OCI-M2 (cell line): ENCODE data around the gene YPEL4.
A peak's percentile ranks its signal among the peaks of the same experiment; 100 is the strongest.
"Not testable (repeated sequence)": the region's sequence is repeated elsewhere in the genome, so short reads cannot be mapped to it uniquely, and the experiment has no call there.

Source experiments
- DNase-seq: peaks from one replicate; lab custom pipeline; 2025; ENCODE audit not compliant: unreplicated experiment; lab: John Stamatoyannopoulos, UW

YPEL4 gene, protein sequence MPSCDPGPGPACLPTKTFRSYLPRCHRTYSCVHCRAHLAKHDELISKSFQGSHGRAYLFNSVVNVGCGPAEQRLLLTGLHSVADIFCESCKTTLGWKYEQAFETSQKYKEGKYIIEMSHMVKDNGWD

GRCh38 chr11:57649826-57650738 is at the start of gene YPEL4:
Gene YPEL4, minus strand, starts transcription at chr11:57649912. Its CDS starts 2,805 bp downstream, at chr11:57647107.
- DNase-seq = no peak

GRCh38 chr11:57698843-57699365 is 49.2 kb upstream of the YPEL4 start:
- no peak for DNase-seq

GRCh38 chr11:57690474-57690873 is 40.8 kb upstream of the YPEL4 start:
- DNase-seq = not testable (repeated sequence)

DNA sequence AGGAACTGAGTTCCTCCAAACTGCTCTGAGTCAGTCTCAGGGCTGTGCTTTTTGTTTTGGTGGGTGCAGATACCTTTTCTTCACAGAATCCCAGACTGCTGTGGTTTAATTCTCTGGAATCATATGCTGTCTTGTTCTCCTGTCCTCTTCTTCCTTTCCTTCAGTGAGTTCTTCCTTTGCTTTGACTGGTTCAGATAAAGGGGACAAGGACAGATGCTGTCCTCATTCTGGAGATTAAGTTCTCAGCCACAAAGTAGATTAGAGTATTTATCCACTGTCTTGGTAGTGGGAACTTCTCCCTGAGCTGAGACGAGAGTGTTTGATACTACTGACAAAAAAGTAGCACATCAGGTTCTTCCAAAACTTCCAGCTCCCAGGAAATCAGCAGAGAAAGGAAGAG is 31.5 kb upstream of the YPEL4 start:
- no peak for DNase-seq

DNA sequence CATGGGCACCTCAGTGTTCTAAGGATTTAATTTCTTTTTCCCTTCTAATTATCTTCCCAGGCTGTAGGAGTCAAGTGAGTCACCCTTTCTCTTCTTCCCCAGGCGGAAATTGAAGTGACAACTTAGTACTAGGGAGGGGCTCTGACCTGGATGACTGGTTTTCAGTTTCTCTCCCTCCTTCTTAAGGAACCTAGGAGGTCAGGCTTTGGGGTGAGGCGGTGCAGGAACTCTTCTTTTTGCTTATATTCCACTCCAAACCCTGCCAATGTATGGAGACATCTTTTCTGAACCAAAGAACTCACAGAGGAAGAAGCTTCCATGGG is 30.8 kb upstream of the YPEL4 start:
- DNase-seq = no peak

- DNase-seq = no peak
Measured at GRCh38 chr11:57679396-57679795, 29.7 kb upstream of the YPEL4 start.

GRCh38 chr11:57675176-57675941 is 25.6 kb upstream of the YPEL4 start:
- no peak for DNase-seq

- no peak for DNase-seq
Measured at GRCh38 chr11:57674251-57674650, 24.5 kb upstream of the YPEL4 start.

GRCh38 chr11:57668434-57668782 is 18.7 kb upstream of the YPEL4 start:
- DNase-seq = no peak

DNA sequence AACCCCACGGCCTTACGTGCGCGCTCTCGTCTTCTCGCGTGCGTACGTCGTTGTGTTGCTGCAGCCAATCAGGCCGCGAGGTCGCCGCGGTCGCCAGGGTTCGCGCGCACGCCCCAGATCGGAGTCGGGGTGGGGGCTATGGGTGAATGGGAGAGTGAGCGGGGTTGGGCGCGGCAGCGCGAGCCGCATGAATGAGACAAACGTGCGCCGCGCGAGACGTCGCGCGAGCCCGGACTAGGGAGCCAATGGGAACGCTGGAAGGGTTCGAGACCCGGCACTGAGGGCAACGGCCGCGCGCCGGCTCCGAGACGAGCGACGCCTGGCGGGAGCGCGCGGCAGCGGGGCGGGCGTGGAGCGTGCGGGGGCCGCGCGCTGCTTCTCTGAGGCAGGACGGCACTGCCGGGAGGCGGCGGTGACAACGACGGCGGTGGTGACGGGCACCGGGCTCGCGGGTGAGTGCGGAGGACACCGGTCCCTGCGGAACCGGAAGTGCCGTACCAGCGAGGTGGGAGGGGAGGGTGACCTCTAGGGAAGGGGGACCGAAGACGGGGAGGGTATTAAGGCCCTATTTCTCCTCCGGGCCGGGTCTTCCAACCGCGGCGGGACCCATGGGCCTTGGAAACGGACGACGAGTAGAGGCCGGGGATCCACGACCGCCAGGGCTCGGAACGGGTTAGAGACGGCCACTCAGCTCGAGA is 18.2 kb upstream of the YPEL4 start, which contains the start of gene ZDHHC5:
TSS of gene ZDHHC5 (plus strand) at position 379 of the 698 bp plus-strand sequence. CDS start 4,977 bp downstream, outside the sequence.
- DNase-seq = peak; percentile 93

DNA sequence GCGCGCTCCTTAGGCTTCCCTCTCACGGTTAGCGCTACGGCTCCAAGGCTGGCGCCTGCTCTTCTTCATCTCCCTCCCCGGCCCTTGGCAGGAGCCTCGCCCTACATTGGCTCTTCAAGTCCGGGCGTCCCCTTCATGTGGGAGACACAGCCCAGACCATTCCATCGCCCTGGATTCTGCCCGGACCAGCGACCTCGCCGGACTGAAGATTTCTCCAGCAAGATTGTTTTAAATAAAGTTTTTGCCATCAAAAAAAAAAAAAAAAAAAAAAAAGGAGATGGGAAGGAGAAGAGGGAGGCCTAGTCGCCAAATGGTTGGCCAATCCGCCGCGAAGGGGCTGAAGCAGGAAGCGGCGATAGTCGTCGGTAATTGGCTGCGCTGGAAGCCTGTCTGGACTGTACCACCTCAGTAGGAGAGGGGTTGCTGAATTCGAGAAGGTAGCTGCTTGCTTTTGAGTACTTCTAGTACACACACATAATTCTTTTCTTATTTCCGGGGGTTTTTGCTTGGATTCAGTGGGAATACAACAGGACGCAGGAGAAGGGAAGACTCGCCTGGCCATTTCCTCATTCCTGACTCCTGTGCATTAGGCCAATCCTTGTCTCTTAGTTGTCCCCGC is 17.5 kb upstream of the YPEL4 start:
- peak; percentile 93 for DNase-seq

- DNase-seq = no peak
Measured at GRCh38 chr11:57663975-57664374, 14.3 kb upstream of the YPEL4 start.

DNA sequence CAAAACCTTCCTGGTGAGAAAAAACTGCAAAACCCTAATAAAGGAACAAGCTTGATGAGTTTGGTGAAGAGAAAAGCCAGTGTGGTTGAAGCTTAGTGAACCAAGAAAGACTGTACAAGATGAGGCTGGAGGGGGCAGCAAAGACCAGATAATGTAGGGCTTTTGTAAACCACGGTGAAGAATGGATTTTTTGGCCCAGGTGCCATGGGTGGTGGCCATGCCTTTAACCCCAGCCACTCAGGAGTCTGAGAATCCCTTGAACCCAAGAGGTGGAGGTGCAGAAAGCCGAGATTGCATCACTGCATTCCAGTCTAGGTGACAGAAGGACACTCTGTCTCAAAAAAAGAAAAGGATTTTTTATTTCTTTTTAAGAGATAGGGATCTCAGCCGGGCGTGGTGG is 13.2 kb upstream of the YPEL4 start:
- DNase-seq = no peak

DNA sequence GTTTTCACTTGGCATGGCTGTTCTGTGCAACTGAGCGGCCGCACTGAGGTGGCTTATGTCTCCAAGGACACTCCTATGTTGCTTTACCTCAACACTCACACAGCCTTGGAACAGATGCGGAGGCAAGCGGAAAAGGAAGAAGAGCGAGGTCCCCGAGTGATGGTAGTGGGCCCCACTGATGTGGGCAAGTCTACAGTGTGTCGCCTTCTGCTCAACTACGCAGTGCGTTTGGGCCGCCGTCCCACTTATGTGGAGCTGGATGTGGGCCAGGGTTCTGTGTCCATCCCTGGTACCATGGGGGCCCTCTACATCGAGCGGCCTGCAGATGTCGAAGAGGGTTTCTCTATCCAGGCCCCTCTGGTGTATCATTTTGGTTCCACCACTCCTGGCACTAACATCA is 10.0 kb upstream of the YPEL4 start:
- DNase-seq = no peak

DNA sequence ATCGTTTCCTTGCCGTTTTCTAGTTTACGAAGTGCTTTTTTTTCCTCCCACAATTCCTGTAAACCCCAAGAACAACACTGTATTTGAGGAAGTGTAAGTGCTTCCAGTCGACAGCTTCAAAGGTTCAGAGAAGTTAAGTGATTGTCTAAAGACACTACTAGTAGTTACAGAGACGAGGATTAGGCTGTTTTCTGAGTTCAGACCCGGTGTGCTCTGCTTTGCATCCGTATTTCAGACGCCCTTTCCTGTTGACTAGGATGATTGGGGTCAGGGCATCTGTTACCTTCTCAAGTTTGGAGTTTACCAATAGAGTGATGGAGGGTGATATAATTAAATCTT is 8.3 kb upstream of the YPEL4 start:
- DNase-seq = no peak

- DNase-seq = peak; percentile 78
Measured at GRCh38 chr11:57657194-57658022, 7.7 kb upstream of the YPEL4 start, which contains the start of gene CLP1. Gene CLP1, plus strand, starts transcription at chr11:57657762. Its CDS starts 1,715 bp downstream, at chr11:57659477.

- DNase-seq = no peak
Measured at GRCh38 chr11:57656885-57657193, 7.1 kb upstream of the YPEL4 start.

DNA sequence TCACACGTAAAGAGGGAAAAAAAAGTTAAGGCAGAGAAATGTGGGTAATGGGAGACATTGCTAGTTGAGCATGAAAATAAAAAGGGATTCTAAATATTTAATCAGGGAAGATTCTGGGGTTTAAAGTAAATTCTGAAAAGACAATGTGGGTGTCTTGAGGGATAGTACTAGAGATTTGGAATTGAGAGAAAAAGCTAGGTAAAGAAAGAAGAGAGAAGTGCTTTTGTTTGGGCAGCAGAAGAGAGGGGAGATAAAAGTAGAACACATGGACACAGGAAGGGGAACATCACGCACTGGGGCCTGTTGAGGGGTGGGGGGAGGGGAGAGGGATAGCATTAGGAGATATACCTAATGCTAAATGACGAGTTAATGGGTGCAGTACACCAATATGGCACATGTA is 3.5 kb upstream of the YPEL4 start:
- DNase-seq = no peak

GRCh38 chr11:57652662-57653061 is 3.0 kb upstream of the YPEL4 start:
- no peak for DNase-seq

- not testable (repeated sequence) for DNase-seq
Measured at GRCh38 chr11:57652230-57652629, 2.5 kb upstream of the YPEL4 start.
